ENCODE measurements around the gene TMEM9. TPM values are rescaled to one million over a fixed set of nuclear protein-coding genes. Genes with fewer than 3 reads are reported as not detected.

The TMEM9 gene
- total RNA-seq, 1 experiment from 2014 or later, result 27.1 TPM

DNA sequence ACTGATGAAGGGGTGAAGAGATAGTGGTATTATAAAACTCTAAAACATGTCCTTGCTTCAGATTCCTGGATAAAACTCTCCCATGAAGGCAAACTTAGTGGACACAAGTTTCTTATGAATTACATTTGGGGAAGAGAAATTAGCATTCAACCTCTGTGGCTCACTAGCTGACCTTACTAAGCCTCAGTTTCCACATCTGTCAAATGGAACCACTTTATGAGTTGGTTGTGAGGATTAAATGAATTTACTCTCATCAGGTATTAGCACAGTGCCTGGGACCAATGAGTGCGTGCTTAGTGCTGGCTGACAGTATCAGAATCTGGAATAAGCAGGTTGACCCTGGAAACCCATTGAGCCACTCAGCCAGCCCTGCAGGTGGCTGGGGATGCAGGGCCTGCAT is 44.6 kb downstream of the TMEM9 start:
- no peak overlapping the region for H3K4me2 ChIP-seq (ENCODE audit: low read depth, low read length, poor library complexity, severe bottlenecking)
- H3K4me1 ChIP-seq (ENCODE audit: low read length), result no peaks in the 10 kb centered on the region
- no peak for DNase-seq
- no peak overlapping the region for H3K27ac ChIP-seq (ENCODE audit: low read length)
- H3K9me2 ChIP-seq (replicated peaks; ENCODE audit: insufficient read depth, low read length), result no peaks in the 10 kb centered on the region
- no peak overlapping the region for H3K4me3 ChIP-seq (ENCODE audit: low read length)
- H2AFZ ChIP-seq (ENCODE audit: low read length), result no peak overlapping the region
- no peaks in the 10 kb centered on the region for H3K79me2 ChIP-seq (ENCODE audit: low read length)
- H3K27me3 ChIP-seq (ENCODE audit: low read length), result no peaks in the 10 kb centered on the region
- no peaks in the 10 kb centered on the region for H3K9me3 ChIP-seq (ENCODE audit: low read length)
- H3K9ac ChIP-seq (ENCODE audit: low read length), result no peak overlapping the region
- H4K20me1 ChIP-seq (ENCODE audit: insufficient read depth, low read depth, low read length), result no peaks in the 10 kb centered on the region
- H3K36me3 ChIP-seq (ENCODE audit: insufficient read depth, low read length), result no peaks in the 10 kb centered on the region

DNA sequence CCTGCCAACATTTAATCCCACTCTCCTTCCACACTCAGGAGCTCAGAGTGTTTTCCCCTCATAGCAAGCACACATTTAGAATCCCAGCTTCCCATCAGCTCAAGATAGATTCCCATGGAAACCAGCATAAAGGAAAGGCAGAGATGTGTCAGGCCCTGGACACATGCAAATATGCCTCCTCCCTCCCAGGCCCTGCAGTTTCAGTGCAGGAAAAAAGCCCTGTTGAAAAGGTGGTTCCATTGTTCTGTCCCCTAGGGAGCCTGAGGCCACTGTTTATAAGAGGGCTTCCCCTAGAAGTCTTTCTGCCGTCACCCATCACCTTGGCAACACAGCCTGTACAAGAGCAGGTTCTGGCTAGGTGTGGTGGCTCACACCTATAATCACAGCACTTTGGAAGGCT is 45.7 kb downstream of the TMEM9 start:
- Histone ChIP-seq H3K9me3 (ENCODE audit: low read length) (no peaks in the 10 kb centered on the region), H3K4me2 (ENCODE audit: low read depth, low read length, poor library complexity, severe bottlenecking) (no peak overlapping the region), H3K36me3 (ENCODE audit: insufficient read depth, low read length) (no peaks in the 10 kb centered on the region), H2AFZ (ENCODE audit: low read length) (no peak overlapping the region), H3K4me1 (ENCODE audit: low read length) (no peaks in the 10 kb centered on the region), H3K27ac (ENCODE audit: low read length) (no peak overlapping the region), H4K20me1 (ENCODE audit: insufficient read depth, low read depth, low read length) (no peaks in the 10 kb centered on the region), H3K27me3 (ENCODE audit: low read length) (no peaks in the 10 kb centered on the region), H3K79me2 (ENCODE audit: low read length) (no peaks in the 10 kb centered on the region), H3K4me3 (ENCODE audit: low read length) (no peak overlapping the region), H3K9me2 (replicated peaks; ENCODE audit: insufficient read depth, low read length) (no peaks in the 10 kb centered on the region), H3K9ac (ENCODE audit: low read length) (no peak overlapping the region)
- DNase-seq, result no peak

DNA sequence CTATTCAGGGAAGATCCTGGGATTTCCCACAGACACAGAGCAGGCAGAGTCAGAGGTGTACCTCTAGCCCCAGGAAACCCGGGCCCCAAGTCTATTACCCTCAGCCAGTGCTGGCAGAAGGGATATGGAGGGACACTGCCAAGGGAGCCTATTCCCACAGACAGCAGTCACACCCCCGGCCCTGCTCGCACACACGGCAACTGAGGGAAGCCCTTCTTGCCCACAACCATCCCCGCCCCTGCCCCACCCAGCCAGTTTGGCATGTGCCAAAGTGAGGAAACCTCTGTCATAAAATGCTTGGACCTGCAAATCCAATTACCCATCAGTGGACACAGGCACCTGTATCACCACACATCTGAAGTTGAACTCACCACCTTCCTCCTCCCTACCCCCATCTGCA is 48.6 kb downstream of the TMEM9 start:
- H3K9me2 ChIP-seq (replicated peaks; ENCODE audit: insufficient read depth, low read length), result no peaks in the 10 kb centered on the region
- H3K4me3 ChIP-seq (ENCODE audit: low read length), result no peak overlapping the region
- H3K9me3 ChIP-seq (ENCODE audit: low read length), result no peaks in the 10 kb centered on the region
- no peaks in the 10 kb centered on the region for H3K4me1 ChIP-seq (ENCODE audit: low read length)
- DNase-seq, result no peak
- H3K4me2 ChIP-seq (ENCODE audit: low read depth, low read length, poor library complexity, severe bottlenecking), result no peak overlapping the region
- no peak overlapping the region for H3K9ac ChIP-seq (ENCODE audit: low read length)
- no peaks in the 10 kb centered on the region for H3K36me3 ChIP-seq (ENCODE audit: insufficient read depth, low read length)
- H4K20me1 ChIP-seq (ENCODE audit: insufficient read depth, low read depth, low read length), result no peaks in the 10 kb centered on the region
- H2AFZ ChIP-seq (ENCODE audit: low read length), result no peak overlapping the region
- no peaks in the 10 kb centered on the region for H3K27me3 ChIP-seq (ENCODE audit: low read length)
- no peaks in the 10 kb centered on the region for H3K79me2 ChIP-seq (ENCODE audit: low read length)
- no peak overlapping the region for H3K27ac ChIP-seq (ENCODE audit: low read length)

DNA sequence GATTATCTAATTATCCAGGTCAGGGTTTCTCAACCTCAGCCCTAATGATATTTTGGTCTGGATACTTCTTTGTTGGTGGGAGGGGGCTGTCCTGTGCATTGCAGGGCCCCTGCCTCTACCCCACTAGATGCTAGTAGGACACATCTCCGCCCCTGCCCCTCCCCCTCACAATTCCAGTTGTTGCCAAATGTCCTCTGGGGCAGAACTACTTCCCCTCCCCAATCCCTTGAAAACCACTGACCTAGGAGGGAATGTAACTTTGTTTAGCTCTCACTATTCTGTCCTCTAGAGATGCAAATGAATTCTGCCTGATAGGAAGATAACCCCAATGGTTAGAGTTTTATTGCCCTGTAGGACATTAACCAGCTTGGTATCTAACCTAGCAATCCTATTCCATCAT is 50.1 kb downstream of the TMEM9 start:
- no peak overlapping the region for H3K27ac ChIP-seq (ENCODE audit: low read length)
- no peak overlapping the region for H2AFZ ChIP-seq (ENCODE audit: low read length)
- H3K4me2 ChIP-seq (ENCODE audit: low read depth, low read length, poor library complexity, severe bottlenecking), result no peak overlapping the region
- no peaks in the 10 kb centered on the region for H3K36me3 ChIP-seq (ENCODE audit: insufficient read depth, low read length)
- no peak for DNase-seq
- H3K27me3 ChIP-seq (ENCODE audit: low read length), result no peaks in the 10 kb centered on the region
- no peak overlapping the region for H3K4me3 ChIP-seq (ENCODE audit: low read length)
- H3K4me1 ChIP-seq (ENCODE audit: low read length), result no peaks in the 10 kb centered on the region
- no peaks in the 10 kb centered on the region for H3K79me2 ChIP-seq (ENCODE audit: low read length)
- H3K9ac ChIP-seq (ENCODE audit: low read length), result no peak overlapping the region
- no peaks in the 10 kb centered on the region for H3K9me3 ChIP-seq (ENCODE audit: low read length)
- no peaks in the 10 kb centered on the region for H4K20me1 ChIP-seq (ENCODE audit: insufficient read depth, low read depth, low read length)
- H3K9me2 ChIP-seq (replicated peaks; ENCODE audit: insufficient read depth, low read length), result no peaks in the 10 kb centered on the region

DNA sequence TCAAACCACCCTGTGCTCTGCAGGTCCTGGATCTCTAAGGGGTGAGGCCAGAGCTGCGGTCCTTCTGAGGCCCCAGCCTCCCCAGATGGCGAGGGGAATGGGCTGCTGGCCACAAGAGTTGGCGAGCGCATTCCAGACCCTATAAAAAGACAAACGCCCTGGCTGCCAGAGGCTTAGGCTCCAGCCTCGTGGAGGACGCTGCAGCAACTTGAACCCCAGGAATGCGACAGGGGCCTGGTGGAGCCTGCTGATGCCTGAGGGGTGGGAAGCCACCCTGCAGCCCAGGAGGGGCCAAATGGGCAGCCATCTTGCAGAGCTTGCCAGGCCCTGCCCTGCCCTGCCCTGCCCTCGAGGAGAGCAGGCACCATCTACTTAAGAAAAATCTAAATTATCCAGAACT is 50.6 kb downstream of the TMEM9 start:
- H3K36me3 ChIP-seq (ENCODE audit: insufficient read depth, low read length), result no peaks in the 10 kb centered on the region
- H2AFZ ChIP-seq (ENCODE audit: low read length), result no peak overlapping the region
- H3K9me2 ChIP-seq (replicated peaks; ENCODE audit: insufficient read depth, low read length), result no peaks in the 10 kb centered on the region
- H3K79me2 ChIP-seq (ENCODE audit: low read length), result no peaks in the 10 kb centered on the region
- no peaks in the 10 kb centered on the region for H3K27me3 ChIP-seq (ENCODE audit: low read length)
- H3K4me2 ChIP-seq (ENCODE audit: low read depth, low read length, poor library complexity, severe bottlenecking), result no peak overlapping the region
- no peaks in the 10 kb centered on the region for H4K20me1 ChIP-seq (ENCODE audit: insufficient read depth, low read depth, low read length)
- H3K27ac ChIP-seq (ENCODE audit: low read length), result no peak overlapping the region
- H3K4me3 ChIP-seq (ENCODE audit: low read length), result no peak overlapping the region
- no peak for DNase-seq
- no peaks in the 10 kb centered on the region for H3K4me1 ChIP-seq (ENCODE audit: low read length)
- H3K9ac ChIP-seq (ENCODE audit: low read length), result no peak overlapping the region
- H3K9me3 ChIP-seq (ENCODE audit: low read length), result no peaks in the 10 kb centered on the region

DNA sequence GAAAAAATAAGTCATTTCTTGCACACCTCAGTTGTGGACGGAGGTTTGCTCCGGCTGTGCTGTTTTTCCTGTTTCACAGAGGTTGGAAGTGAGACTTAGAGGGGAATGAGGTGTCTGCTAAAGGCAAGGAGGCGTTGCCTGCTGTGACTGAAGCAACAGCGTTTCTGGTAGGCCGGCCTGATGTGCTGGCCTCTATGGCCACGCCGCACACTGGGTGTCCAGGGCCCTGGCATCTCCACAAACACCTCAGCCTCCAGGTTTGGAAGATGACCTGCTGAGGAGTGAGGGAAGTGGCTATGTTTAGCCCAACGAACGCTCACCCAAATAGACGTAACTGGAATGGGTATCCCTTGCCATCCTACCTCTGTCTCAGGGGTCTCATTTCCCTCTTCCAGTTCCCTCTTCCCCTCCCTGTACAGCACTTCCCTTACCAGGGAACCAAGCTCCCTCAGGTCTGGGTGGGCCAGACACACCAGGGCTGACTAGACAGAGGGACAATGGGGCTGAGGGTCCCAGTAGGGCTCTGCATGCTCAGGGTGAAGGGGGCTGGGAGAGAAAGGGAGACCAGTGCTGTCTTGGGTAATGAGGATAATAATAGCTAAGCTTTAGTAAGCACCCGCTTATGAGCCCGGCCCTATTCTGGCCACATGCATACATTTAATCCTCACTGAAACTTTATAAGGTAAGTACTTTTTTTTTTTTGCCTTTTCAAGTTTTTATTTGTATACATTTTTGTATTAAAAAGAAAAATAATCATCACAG is 53.9 kb downstream of the TMEM9 start:
- H3K27me3 ChIP-seq (ENCODE audit: low read length), result no peaks in the 10 kb centered on the region
- H3K79me2 ChIP-seq (ENCODE audit: low read length), result no peaks in the 10 kb centered on the region
- H3K4me3 ChIP-seq (ENCODE audit: low read length), result no peak overlapping the region
- DNase-seq, result no peak
- H3K27ac ChIP-seq (ENCODE audit: low read length), result no peak overlapping the region
- no peaks in the 10 kb centered on the region for H3K9me2 ChIP-seq (replicated peaks; ENCODE audit: insufficient read depth, low read length)
- no peaks in the 10 kb centered on the region for H3K4me1 ChIP-seq (ENCODE audit: low read length)
- no peaks in the 10 kb centered on the region for H4K20me1 ChIP-seq (ENCODE audit: insufficient read depth, low read depth, low read length)
- no peak overlapping the region for H2AFZ ChIP-seq (ENCODE audit: low read length)
- no peaks in the 10 kb centered on the region for H3K9me3 ChIP-seq (ENCODE audit: low read length)
- H3K9ac ChIP-seq (ENCODE audit: low read length), result no peak overlapping the region
- no peak overlapping the region for H3K4me2 ChIP-seq (ENCODE audit: low read depth, low read length, poor library complexity, severe bottlenecking)
- H3K36me3 ChIP-seq (ENCODE audit: insufficient read depth, low read length), result no peaks in the 10 kb centered on the region

DNA sequence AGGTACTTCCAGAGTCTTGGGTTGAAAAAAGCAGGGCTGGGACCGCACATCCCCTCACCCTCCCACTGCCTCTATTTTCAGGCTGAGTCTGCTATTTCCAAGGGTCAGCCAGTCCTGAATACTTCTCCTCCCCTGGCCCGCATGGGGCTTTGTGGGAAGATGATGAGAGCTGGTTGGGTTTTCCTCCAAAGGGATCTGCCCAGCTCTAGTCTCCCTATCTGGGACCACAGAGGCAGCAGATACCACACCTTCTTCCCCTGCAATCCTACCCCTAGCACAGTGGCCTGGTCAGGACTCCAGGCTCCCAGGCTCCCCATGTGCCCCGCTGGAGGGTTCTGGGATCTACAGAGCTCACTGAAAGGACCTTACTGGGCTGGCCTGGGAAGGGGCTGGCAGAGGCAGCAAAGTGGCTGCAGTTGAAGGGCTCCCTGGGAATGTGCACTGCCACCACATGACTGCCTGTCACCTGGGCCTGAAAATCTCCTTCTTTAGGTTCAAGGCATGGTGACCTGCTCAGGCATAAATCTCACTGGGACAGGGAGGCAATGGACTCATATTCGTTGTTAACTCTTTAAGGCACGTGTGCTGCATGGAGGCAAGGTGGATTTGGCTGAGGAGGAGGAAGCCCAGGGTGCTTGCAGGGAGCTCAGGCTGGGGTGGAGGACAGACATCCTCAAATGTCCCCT is 55.1 kb downstream of the TMEM9 start:
- Histone ChIP-seq H3K4me2 (ENCODE audit: low read depth, low read length, poor library complexity, severe bottlenecking) (no peak overlapping the region), H3K9me2 (replicated peaks; ENCODE audit: insufficient read depth, low read length) (no peaks in the 10 kb centered on the region), H4K20me1 (ENCODE audit: insufficient read depth, low read depth, low read length) (no peaks in the 10 kb centered on the region), H3K79me2 (ENCODE audit: low read length) (no peaks in the 10 kb centered on the region), H3K9ac (ENCODE audit: low read length) (no peak overlapping the region), H2AFZ (ENCODE audit: low read length) (no peak overlapping the region), H3K4me1 (ENCODE audit: low read length) (no peaks in the 10 kb centered on the region), H3K36me3 (ENCODE audit: insufficient read depth, low read length) (no peaks in the 10 kb centered on the region), H3K9me3 (ENCODE audit: low read length) (no peaks in the 10 kb centered on the region), H3K27ac (ENCODE audit: low read length) (no peak overlapping the region), H3K27me3 (ENCODE audit: low read length) (no peaks in the 10 kb centered on the region), H3K4me3 (ENCODE audit: low read length) (no peak overlapping the region)
- no peak for DNase-seq

GRCh38 chr1:201096977-201097856 is 57.1 kb downstream of the TMEM9 start:
- no peak overlapping the region for H3K4me3 ChIP-seq (ENCODE audit: low read length)
- H3K36me3 ChIP-seq (ENCODE audit: insufficient read depth, low read length), result no peaks in the 10 kb centered on the region
- no peaks in the 10 kb centered on the region for H3K9me3 ChIP-seq (ENCODE audit: low read length)
- H3K9ac ChIP-seq (ENCODE audit: low read length), result no peak overlapping the region
- no peak overlapping the region for H3K27ac ChIP-seq (ENCODE audit: low read length)
- H3K4me2 ChIP-seq (ENCODE audit: low read depth, low read length, poor library complexity, severe bottlenecking), result no peak overlapping the region
- DNase-seq, result no peak
- no peaks in the 10 kb centered on the region for H3K79me2 ChIP-seq (ENCODE audit: low read length)
- H3K4me1 ChIP-seq (ENCODE audit: low read length), result no peaks in the 10 kb centered on the region
- no peak overlapping the region for H2AFZ ChIP-seq (ENCODE audit: low read length)
- H3K9me2 ChIP-seq (replicated peaks; ENCODE audit: insufficient read depth, low read length), result no peaks in the 10 kb centered on the region
- no peaks in the 10 kb centered on the region for H4K20me1 ChIP-seq (ENCODE audit: insufficient read depth, low read depth, low read length)
- H3K27me3 ChIP-seq (ENCODE audit: low read length), result no peaks in the 10 kb centered on the region
